WERI-Rb-1 (cell line): ENCODE results near the gene CRACR2A.

Experiments used
- DNase-seq: peaks from one replicate; pipeline ENCODE4 v3.0.0-alpha.2; 2020
- H3K27ac ChIP-seq: fragments of 250-450 bp; sonication (Bioruptor Pico); 2 replicates; pipeline ENCODE4 v1.5.1; 2020; ENCODE audit warnings: mild to moderate bottlenecking, moderate library complexity
- H3K27me3 ChIP-seq: fragments of 250-450 bp; sonication (Bioruptor Pico); 2 replicates; pipeline ENCODE4 v1.5.1; 2021; ENCODE audit warnings: mild to moderate bottlenecking, low read depth, moderate library complexity; ENCODE audit not compliant: insufficient read depth, severe bottlenecking
- H3K36me3 ChIP-seq: fragments of 250-450 bp; sonication (Bioruptor Pico); 2 replicates; pipeline ENCODE4 v1.5.1; 2020; ENCODE audit warnings: mild to moderate bottlenecking, moderate library complexity
- H3K4me3 ChIP-seq: 2 replicates; pipeline ENCODE4 v1.5.1; 2011; ENCODE audit warnings: low read depth, mild to moderate bottlenecking, control low read depth, low read length
- H3K9me3 ChIP-seq: fragments of 250-450 bp; sonication (Bioruptor Pico); 2 replicates; pipeline ENCODE4 v1.5.1; 2021; ENCODE audit warnings: mild to moderate bottlenecking, moderate library complexity; ENCODE audit not compliant: severe bottlenecking
- TF ChIP-seq, protein P1 (sequence below): IDR thresholded peaks from 2 replicates; pipeline ENCODE4 v1.5.1; 2011; ENCODE audit warnings: low read depth, mild to moderate bottlenecking, control low read depth, inconsistent platforms, low read length

The CRACR2A gene

DNA sequence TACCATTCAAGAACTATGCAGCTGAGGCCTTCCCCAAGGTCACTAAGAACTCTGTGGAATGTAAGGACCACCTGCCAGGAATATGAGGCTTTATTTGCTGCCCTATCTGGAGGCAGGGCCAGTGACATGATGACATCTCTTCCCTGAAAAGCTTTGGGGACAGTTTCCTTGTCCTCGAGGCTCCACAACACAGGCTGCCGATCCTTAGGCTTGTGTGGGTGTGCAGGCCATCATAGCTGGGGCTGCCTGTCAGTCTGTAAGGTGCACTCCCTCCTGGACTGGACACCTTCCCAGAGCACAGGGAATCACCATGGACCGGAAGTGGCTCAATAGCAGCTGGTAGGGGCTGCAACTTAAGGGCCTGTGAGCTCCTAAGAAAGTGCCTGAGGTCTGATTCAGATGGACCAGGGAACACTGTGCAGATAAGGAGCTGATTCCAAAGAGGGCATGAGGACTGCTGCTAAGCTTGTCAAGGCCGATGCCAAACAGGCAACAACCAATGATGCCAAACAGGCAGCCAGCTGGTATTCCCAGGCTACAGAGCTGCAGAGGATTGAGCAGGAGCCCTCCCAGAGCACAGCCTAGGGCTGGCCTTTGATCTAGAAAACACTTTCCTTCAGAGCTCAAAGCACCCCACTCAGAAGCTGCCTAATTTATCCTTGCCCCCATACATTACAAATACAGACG is 84.3 kb downstream of the CRACR2A start:
- no peaks in the 10 kb centered on the region for H3K9me3 ChIP-seq
- H3K27me3 ChIP-seq = no peaks in the 10 kb centered on the region
- H3K36me3 ChIP-seq = peaks cover 3% of the 10 kb centered on the region
- TF ChIP-seq, protein P1, sequence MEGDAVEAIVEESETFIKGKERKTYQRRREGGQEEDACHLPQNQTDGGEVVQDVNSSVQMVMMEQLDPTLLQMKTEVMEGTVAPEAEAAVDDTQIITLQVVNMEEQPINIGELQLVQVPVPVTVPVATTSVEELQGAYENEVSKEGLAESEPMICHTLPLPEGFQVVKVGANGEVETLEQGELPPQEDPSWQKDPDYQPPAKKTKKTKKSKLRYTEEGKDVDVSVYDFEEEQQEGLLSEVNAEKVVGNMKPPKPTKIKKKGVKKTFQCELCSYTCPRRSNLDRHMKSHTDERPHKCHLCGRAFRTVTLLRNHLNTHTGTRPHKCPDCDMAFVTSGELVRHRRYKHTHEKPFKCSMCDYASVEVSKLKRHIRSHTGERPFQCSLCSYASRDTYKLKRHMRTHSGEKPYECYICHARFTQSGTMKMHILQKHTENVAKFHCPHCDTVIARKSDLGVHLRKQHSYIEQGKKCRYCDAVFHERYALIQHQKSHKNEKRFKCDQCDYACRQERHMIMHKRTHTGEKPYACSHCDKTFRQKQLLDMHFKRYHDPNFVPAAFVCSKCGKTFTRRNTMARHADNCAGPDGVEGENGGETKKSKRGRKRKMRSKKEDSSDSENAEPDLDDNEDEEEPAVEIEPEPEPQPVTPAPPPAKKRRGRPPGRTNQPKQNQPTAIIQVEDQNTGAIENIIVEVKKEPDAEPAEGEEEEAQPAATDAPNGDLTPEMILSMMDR = no peak
- no peak for DNase-seq
- no peak overlapping the region for H3K27ac ChIP-seq
- no peak overlapping the region for H3K4me3 ChIP-seq

DNA sequence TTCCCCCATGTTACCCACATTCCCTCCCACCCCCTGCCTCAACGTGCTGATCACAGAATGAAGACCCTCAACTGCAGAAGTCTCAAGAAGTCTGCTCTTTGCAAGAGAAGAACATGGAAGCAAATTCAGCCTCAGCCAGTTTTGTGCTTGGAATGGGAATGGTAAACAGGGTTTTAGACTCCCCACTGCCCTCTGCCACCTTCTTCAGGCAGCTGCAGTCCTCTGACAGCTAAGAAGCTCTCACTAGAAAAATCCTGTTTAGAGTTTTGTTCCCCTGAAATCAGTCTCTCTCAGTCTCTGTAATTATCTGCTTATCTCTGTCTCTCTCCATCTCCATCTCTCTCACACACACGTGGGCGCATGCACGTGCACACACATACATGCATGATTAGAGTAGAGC is 85.4 kb downstream of the CRACR2A start:
- no peaks in the 10 kb centered on the region for H3K9me3 ChIP-seq
- TF ChIP-seq, protein P1 = peak; percentile 47; the same call in 1 of the 2 replicates
- no peaks in the 10 kb centered on the region for H3K27me3 ChIP-seq
- H3K36me3 ChIP-seq = peaks cover 3% of the 10 kb centered on the region
- DNase-seq = peak; percentile 21
- H3K27ac ChIP-seq = no peak overlapping the region
- no peak overlapping the region for H3K4me3 ChIP-seq

DNA sequence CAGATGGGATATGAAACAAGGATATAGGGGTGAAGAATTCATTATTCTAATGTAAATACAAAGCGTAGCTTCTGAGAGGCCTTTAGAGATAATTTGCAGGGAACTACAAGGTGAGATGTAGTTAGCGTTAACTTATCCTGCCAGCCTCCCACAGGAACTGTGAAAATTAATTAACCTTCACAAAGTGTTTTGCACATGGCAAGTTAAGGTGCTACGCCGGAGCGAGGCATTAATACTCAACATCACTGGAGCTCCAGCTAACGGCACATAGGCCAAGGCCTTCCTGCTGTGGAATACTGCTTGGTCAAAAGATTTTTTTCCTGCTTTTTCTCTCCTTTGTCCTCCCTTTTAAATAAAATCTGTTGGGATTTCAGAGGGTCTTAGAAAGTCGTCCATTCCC is 86.5 kb downstream of the CRACR2A start:
- TF ChIP-seq, protein P1 = no peak
- peaks cover 3% of the 10 kb centered on the region for H3K36me3 ChIP-seq
- DNase-seq = no peak

DNA sequence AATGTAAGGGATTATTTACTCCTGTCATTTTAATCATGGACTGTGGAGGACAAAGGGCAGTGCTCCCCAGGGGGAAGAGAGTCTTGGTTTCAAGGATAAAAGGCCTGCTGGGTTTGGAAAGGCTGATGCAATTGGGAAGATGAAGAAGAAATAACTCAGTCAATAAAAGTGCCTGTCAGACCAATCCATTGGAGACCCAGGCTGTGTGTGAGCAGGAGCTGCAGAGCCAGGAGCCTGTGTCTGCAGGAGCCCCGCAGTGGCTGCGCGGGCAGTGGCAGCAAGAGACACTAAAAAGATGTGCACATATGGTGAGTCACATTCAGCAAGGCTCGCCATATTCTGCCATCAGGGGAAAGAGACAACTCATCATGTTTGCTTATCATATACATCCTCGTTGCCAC is 90.4 kb downstream of the CRACR2A start:
- H3K27ac ChIP-seq = peak overlapping the region; percentile 47
- peak; percentile 12 for DNase-seq
- peaks cover 3% of the 10 kb centered on the region for H3K36me3 ChIP-seq

More for the DNA sequence above, 86.5 kb downstream of the CRACR2A start:
- Histone ChIP-seq H3K27me3 (no peaks in the 10 kb centered on the region), H3K27ac (no peak overlapping the region), H3K9me3 (no peaks in the 10 kb centered on the region), H3K4me3 (no peak overlapping the region)

DNA sequence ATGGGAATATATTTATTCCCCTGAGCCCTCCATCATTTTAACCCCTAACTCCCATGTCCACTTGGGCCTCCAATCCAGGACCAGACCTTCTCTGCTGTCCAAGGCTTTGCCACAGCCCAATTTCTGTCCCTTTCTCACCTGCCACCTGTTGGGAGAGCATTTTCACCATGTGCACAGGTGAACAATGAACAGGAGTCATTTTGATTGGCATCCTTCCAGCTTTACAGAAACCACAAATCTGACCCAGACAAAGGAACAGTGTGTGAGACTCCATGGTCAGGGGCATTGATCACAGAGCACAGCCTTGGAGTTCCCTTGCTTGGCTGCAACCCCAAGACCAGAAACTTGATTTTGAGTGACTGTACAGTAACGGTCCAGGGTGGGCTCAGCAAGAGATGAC is 91.9 kb downstream of the CRACR2A start:
- Histone ChIP-seq H3K27ac (no peak overlapping the region), H3K9me3 (no peaks in the 10 kb centered on the region), H3K4me3 (no peak overlapping the region), H3K36me3 (no peaks in the 10 kb centered on the region; the same call in none of the 2 replicates), H3K27me3 (no peaks in the 10 kb centered on the region)
- TF ChIP-seq, protein P1 = no peak
- no peak for DNase-seq

More for the DNA sequence above, 90.4 kb downstream of the CRACR2A start:
- H3K4me3 ChIP-seq = no peak overlapping the region
- H3K27me3 ChIP-seq = no peaks in the 10 kb centered on the region
- no peaks in the 10 kb centered on the region for H3K9me3 ChIP-seq
- TF ChIP-seq, protein P1 = no peak
